Activated CD8-positive, alpha-beta memory T cell treated with anti-CD3 and anti-CD28 coated beads, Interleukin-2, amount 50 U/mL, for 48 hours (primary cell): Measurements from ENCODE around the gene ECE2.

Experiments used
- DNase-seq: peaks from one replicate; pipeline ENCODE4 v3.0.0-alpha.2; 2020

The ECE2 gene

GRCh38 chr3:184275961-184276910, at the start of gene ECE2:
Gene ECE2 (plus strand): TSS chr3:184276022. CDS start chr3:184276154, 132 bp downstream.
- DNase-seq = no peak

DNA sequence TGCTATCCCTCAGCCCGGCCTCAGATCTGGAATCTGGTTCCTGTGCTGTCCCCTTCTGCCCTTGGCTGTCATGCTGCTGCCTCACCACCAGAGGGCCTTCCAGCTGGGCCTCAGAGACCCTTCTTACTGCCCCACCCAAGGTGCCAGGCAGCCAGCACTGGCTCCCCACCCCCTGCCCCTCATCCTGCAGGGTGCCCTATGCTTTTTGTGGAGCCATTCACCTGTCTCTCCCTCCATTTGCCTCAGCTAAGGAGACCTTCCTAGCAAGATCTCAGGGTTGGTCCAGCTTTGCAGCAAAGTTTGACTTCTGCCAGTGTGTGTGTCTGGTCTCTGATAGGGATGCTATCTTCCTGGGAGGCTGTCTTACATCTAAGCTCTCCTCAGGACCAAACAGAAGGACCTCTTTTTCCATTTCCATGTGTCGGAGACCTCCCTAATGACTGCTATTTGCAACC, 48.3 kb upstream of the ECE2 start:
- DNase-seq = peak; percentile 80

DNA sequence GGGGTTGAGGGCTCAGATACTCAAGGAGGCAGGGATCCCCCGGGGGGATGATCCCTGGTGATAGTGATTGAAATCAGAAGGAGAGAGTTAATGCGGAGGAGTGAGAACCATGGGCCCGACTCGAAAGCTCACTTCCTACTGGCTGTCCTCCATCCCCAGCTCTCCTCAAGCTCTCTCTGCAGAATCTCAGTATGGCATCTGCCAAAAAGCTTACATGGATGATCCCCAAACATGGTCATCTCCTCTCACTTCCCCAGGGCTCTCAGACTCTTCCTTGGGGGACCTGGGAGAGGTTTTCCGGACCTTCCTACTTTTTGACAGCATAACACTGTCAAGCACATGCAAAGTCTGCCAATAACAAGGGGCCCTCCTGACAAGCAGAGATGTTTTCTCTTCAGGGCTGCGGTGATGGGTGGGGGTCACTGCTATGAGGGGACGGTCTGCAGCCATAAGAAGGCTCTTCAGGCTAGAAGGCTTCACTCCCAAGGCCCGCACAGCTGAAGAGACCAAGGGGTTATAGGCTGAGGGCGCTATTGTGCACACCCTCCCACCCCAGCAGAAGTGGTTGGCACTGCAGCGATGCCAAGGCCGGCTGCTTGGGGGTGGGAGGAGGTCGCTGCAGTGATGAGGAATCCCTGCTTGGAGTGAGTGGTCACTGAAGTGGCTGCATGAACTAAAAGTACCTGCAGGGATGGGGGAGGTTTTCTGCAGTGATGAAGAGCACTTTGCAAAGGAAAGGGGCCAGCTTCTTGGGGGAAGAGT, 47.3 kb upstream of the ECE2 start:
- no peak for DNase-seq

GRCh38 chr3:184229394-184230080, 46.3 kb upstream of the ECE2 start, which contains the start of gene VWA5B2:
Gene VWA5B2 (plus strand): TSS chr3:184229585. CDS start chr3:184230529, 944 bp downstream.
- peak; percentile 83 for DNase-seq

- DNase-seq = no peak
Observed at GRCh38 chr3:184230081-184230602, 45.7 kb upstream of the ECE2 start.

- no peak for DNase-seq
Observed at GRCh38 chr3:184230603-184231528, 45.0 kb upstream of the ECE2 start.

- DNase-seq = no peak
Observed at GRCh38 chr3:184231671-184232070, 44.2 kb upstream of the ECE2 start.

- DNase-seq = no peak
Observed at GRCh38 chr3:184233127-184233843, 42.5 kb upstream of the ECE2 start.

GRCh38 chr3:184234224-184234623, 41.6 kb upstream of the ECE2 start:
- no peak for DNase-seq

- DNase-seq = no peak
Observed at GRCh38 chr3:184234671-184235380, 41.0 kb upstream of the ECE2 start.

DNA sequence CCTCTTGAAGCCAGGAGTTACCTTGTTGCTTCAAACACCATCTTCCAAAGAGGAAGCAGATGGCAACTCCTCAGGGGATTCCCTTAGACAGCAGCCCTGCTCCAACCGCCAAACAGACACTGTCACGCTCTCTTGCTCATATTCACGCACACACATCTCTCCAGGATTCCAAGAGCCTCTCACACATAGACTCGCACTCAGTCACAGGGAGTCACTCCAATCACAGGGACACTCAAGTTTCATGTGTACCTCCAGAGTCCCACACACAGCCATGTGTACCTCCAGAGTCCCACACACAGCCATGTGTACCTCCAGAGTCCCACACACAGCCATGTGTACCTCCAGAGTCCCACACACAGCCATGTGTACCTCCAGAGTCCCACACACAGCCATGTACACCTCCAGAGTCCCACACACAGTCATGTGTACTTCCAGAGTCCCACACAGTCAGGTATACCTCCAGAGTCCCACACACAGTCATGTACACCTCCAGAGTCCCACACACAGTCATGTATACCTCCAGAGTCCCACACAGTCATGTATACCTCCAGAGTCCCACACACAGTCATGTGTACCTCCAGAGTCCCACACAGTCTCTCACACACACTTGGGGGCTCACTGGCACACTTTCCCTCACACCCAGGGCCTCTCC, 40.3 kb upstream of the ECE2 start:
- no peak for DNase-seq

DNA sequence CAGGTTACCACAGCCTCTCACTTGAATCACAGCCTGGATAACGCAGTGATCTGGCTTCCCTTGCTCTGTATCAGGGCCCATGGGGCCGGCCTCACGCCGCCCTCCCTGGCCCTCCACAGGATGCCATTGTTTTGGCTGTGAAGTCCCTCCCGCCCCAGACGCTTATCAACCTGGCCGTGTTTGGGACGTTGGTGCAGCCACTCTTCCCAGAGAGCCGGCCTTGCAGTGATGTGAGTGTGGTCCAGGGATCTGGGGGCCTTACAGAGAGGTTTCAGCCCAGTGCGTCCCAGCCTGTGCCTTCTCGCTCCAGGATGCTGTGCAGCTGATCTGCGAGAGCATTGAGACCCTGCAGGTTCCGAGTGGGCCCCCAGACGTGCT, 39.8 kb upstream of the ECE2 start:
- no peak for DNase-seq

DNA sequence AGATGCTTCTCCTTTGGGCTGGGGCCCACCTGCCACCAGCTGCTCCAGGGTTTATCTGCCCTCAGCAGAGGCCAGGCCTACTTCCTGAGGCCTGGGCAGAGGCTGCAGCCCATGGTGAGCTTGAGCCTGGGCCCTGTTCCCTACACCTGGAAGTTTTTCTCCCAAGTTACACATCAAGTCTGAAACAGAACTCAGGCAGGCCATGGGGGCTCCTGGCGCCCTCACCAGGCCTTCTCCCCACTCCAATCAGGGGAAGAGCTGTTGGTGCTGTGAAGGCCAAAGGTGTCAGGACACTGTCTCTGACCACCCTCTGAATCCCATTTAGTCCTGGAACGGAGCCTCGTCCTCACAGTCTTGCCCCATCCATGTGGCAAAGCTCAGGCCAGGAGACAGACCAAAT, 39.2 kb upstream of the ECE2 start:
- DNase-seq = no peak

GRCh38 chr3:184237211-184237610, 38.6 kb upstream of the ECE2 start:
- DNase-seq = no peak

- DNase-seq = no peak
Observed at GRCh38 chr3:184237807-184238206, 38.0 kb upstream of the ECE2 start.

DNA sequence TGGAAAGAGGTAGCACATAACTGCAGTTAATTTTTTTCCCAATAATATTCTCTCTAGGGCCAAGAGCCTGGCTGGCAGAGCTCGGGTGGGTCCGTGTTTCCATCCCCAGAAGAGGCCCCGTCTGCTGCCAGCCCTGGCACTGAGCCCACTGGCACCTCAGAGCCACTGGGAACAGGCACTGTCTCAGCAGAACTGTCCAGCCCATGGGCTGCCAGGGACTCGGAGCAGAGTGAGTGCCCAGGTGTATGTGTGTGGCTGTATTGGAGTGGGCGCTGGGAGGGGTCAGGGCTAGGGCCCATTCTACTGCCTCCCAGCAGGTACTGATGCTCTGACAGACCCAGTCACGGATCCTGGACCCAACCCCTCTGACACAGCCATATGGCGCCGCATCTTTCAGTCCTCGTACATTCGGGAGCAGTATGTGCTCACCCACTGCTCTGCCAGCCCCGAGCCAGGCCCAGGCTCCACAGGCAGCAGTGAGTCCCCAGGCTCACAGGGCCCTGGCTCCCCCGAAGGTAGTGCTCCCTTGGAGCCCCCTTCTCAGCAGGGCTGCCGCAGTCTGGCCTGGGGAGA, 37.5 kb upstream of the ECE2 start:
- no peak for DNase-seq

DNA sequence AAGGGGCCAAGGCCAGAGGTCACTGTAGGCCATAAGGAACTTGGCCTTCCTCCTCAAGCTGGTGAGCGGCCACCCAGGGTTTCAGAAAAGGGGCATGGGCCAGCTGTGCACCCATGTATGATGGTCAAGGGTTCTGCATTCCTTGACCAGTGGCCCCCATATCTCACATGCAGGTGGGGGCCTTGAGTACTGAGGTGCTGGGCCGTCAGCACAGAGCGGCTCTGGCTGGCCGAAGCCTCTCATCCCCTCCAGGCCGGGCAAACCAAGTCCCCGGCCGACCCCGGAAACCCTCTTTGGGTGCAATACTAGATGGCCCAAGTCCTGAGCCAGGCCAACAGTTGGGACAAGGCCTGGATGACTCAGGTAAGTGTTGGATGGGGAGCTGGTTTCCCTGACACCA, 36.6 kb upstream of the ECE2 start:
- DNase-seq = no peak

DNA sequence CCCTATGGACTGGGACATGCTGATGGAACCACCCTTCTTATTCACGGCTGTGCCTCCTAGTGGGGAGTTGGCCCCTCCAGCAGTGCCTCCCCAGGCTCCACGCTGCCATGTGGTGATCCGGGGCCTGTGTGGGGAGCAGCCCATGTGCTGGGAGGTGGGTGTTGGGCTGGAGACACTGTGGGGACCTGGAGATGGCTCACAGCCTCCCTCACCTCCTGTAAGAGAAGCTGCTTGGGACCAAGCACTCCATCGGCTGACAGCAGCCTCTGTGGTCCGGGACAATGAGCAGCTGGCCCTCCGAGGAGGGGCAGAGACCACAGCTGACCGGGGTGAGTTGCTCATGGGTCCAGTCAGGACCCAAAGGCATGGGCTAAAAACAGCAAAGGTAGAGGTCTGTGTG, 36.1 kb upstream of the ECE2 start:
- no peak for DNase-seq

GRCh38 chr3:184240384-184241140, 35.3 kb upstream of the ECE2 start:
- DNase-seq = no peak
